CD4-positive, alpha-beta T cell treated with Interleukin-6 at 100 ng/mL for 8 hours (primary cell): ENCODE measurements around the gene POU2F1.

Source experiments
- DNase-seq: peaks from one replicate; pipeline ENCODE4 v3.0.0-alpha.2; 2020; ENCODE audit warnings: mixed read lengths, low spot score

The POU2F1 gene

DNA sequence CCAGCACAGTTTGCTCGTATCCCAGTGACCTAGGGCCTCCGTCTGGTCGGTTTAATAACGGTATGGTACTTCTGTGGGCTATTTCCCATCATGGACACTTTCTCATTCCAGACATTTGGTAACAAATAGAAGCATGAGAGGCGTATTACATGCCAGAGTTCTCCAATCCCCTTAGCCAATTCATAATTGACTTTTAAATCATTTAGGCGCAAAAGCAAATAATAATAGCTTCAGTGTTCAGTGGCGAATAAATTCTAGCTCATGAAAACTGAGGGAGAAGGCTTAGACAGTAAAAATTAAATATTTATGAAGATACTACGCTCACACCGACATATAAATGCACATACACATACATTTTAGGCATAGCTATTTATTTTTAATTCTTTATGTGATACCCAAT is 247.1 kb downstream of the POU2F1 start:
- no peak for DNase-seq

DNA sequence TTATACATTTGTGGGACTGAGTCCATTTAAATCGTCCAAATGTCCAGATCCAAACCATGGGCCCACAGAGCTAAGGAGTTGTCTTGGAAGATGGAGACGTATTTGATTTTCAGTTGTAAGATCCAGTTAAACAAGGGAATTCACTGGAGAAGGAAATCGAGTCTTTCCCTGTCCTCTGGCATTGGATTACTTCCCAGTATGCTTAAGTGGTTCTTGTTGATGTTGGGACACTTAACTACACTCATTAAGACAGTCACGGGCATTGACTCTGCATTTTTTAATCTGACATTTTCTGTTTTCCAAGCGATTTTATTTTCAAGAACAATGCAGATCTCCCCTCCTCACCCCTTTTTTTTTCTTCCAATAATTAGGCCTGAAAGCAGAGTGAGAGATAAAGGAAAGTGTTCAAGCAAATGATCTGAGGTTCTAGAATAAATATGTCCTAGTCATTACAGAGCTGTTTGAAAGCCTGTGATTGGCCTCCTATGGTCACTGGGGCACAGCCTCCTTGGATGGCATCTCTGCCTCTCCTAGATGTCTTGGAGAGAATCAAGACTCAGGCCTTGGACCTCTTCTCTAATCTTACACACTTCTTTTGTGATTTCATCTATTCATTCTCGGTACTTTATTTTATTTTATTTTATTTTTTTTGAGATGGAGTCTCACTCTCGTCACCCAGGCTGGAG is 248.7 kb downstream of the POU2F1 start:
- no peak for DNase-seq

DNA sequence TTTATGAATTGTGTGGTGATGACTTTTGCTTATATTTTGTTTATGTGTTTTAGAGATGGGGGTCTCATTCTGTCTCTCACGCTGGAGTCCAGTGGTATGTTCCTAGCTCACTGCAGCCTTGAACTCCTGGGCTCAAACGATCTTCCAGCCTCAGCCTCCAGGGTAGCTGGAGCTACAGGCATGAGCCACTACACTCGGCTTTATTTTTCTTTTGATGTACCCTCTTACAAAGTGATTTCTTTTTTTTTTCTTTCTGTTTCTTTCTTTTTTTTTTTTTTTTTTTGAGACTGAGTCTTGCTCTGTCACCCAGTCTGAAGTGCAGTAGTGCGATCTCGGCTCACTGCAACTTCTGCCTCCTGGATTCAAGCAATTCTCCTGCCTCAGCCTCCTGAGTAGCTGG is 250.9 kb downstream of the POU2F1 start:
- no peak for DNase-seq

DNA sequence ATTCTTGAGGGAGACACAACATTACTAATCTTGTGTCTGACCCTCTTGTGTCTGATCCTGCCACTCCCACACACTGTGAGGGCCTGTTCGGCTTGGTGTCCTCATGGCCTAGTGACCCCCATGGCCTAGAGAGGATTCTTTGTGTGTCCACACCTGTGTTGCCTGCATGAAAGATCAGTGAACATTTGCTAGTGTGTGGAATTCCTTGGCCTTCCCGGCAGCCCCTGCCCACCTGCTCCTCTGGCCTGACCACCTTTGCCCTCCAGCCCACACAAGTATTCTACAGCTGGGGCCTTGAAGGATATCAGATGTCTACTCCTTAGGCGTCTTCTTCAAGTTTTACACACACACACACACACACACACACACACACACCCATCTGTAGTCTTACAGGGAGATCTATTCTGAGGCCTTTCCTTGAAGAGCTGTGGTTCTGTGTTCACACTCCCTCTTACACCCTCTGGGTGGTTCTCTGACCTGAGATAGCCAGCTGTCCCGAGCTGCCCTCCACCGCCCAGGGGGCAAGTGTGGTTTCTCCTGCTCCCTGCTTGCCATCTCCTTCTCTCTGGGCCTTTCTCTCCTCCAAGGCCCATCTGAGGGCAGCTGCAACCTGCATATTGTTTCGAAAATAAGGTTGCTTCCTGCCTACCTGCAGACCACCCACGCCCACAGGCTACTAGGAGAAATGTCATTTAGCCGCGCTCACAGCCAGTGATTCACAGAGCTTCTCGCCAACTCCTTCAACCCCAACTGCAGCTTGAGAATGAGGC is 252.3 kb downstream of the POU2F1 start:
- no peak for DNase-seq

DNA sequence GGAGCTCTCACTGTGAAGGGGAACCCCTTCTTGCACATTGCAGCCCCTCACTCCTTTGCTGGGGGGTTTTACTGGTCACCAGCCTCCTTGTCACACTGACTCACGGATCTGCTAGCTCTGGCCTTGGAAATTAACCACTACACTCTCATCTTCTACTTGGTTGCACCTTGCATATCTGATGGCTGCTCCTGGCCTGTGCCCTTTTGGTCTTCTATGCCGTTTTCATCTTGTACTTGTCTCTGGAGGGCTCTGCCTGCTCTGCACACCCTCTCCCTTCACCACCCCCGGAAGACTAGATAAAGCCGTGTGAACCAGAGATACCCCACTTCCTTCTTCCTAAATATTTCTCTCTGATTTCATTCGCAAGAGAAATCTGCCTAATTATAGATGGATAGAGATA is 253.1 kb downstream of the POU2F1 start:
- DNase-seq: peak; percentile 27

DNA sequence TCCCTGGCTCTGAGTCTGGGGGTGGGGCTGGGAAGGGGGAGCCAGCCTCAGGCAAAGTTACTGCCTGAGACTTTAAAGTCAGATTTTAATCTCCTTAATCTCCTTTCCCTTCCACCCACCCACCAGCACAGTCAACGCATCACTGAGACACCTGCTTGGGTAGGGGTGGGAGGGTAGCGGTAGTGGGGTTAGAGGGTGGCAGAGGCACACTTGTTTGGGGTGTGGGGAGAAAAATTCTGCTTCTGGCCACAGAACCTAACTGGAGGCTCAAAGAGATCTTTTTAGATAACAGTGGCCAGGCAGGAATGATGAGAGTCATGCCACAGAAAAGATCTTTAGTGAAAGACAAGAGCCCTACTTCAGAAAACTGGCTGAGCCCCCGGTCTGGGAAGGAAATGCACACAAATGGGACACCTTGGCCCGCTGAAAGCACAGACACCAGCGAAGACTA is 253.5 kb downstream of the POU2F1 start:
- DNase-seq: peak; percentile 40

DNA sequence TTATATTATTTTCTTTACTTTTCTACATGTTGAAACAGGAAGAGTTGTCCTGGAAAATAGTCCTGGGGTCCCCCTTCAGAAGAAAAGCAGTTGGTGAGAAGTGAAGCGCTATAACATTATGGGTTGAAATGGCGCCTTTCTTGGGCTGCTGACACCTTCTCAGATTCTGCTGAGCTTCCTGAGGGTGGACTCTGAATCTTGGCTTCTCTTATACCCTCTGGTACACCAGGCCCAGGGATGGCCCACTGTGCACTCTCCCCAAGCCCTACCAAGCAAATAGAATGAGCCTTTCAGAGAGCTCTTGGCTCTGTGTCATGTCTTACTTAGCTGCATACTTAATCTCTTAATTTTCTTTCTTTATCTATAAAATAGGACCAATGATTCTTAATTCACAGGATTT is 255.4 kb downstream of the POU2F1 start:
- no peak for DNase-seq
